Measurements from ENCODE around the gene BBS5.

The BBS5 gene

DNA sequence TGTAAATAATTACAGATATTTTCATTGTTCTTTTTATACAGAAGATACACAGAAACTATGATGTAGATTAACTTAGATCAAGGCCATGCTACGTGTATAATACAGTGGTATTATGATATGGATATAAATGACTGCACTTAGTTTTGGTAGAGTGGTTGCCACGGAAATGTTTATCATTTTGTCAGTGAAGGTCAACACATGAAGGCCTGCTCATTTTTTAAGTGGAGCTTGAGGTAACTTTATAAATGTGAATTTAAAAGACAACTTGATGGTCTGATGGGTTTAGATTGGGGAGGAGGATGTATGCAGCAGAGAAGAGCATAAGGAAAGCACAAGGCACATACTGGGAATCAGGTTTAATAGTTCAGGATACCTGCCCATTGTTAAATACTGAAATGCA is 14.4 kb upstream of the BBS5 start:
- DNase-seq (ENCODE audit: low read depth in 1 of 2, low spot score in 1 of 2) = no peak
- in situ Hi-C loops (cut with HindIII; ENCODE audit: low pct_unique_long_range_greater_than_20kb, low sequenced_read_pairs) = no loop called here
- TF ChIP-seq JUND (IDR thresholded peaks at IDR 0.05; ENCODE audit: low read depth) = no peak

DNA sequence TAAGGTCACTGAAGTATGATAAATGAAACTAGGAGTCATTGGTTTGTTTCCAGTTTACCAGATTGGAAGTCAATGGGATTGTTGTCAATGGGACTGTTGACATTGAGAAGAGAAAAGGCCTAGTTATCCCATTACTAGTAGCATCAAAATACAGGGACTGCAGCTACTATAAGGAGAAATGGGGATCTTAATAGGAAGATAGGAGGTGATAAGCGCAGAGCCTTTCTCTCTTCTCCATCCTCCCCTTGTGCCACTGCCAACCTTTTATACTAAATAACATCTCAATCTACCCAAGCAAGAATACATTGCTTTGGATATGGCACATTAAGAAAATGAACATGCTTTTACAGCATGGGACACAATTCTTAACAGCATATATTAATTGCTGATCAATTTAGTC is 10.5 kb upstream of the BBS5 start:
- in situ Hi-C loops (cut with HindIII; ENCODE audit: low pct_unique_long_range_greater_than_20kb, low sequenced_read_pairs) = no loop called here
- no peak for DNase-seq (ENCODE audit: low read depth in 1 of 2, low spot score in 1 of 2)
- no peak for TF ChIP-seq JUND (IDR thresholded peaks at IDR 0.05; ENCODE audit: low read depth)

GRCh38 chr2:169469952-169470572 is 9.2 kb upstream of the BBS5 start:
- TF ChIP-seq JUND (IDR thresholded peaks at IDR 0.05; ENCODE audit: low read depth) = no peak
- in situ Hi-C loops (cut with HindIII; ENCODE audit: low pct_unique_long_range_greater_than_20kb, low sequenced_read_pairs) = no loop called here

GRCh38 chr2:169472249-169472648 is 7.0 kb upstream of the BBS5 start:
- TF ChIP-seq JUND (IDR thresholded peaks at IDR 0.05; ENCODE audit: low read depth) = no peak
- in situ Hi-C loops (cut with HindIII; ENCODE audit: low pct_unique_long_range_greater_than_20kb, low sequenced_read_pairs) = no loop called here
- DNase-seq (ENCODE audit: low read depth in 1 of 2, low spot score in 1 of 2) = no peak

More at GRCh38 chr2:169469952-169470572, 9.2 kb upstream of the BBS5 start:
- no peak for DNase-seq (ENCODE audit: low read depth in 1 of 2, low spot score in 1 of 2)

GRCh38 chr2:169476459-169476858 is 2.8 kb upstream of the BBS5 start:
- in situ Hi-C loops (cut with HindIII; ENCODE audit: low pct_unique_long_range_greater_than_20kb, low sequenced_read_pairs) = no loop called here
- DNase-seq (ENCODE audit: low read depth in 1 of 2, low spot score in 1 of 2) = no peak
- TF ChIP-seq JUND (IDR thresholded peaks at IDR 0.05; ENCODE audit: low read depth) = no peak

DNA sequence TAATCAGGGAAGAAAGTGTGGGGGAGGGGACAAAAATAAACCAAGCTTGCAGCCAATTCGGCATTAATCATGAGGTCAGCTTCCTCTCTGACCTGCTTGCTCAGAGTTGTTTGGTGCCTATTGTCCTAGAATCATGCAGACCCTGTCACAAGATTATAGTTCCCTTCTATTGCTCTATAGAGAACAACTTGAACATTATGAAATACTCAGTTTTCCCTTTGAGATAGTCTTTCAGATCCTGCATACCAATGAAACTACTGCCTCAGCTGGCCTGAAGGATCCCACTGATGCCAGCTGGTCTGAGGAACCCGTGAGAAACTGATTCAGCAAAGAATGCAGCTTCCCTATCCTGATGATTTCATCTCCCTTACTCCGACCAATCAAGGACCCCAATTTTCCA is 955 bp upstream of the BBS5 start:
- no peak for DNase-seq (ENCODE audit: low read depth in 1 of 2, low spot score in 1 of 2)
- in situ Hi-C loops (cut with HindIII; ENCODE audit: low pct_unique_long_range_greater_than_20kb, low sequenced_read_pairs) = no loop called here
- no peak for TF ChIP-seq JUND (IDR thresholded peaks at IDR 0.05; ENCODE audit: low read depth)

DNA sequence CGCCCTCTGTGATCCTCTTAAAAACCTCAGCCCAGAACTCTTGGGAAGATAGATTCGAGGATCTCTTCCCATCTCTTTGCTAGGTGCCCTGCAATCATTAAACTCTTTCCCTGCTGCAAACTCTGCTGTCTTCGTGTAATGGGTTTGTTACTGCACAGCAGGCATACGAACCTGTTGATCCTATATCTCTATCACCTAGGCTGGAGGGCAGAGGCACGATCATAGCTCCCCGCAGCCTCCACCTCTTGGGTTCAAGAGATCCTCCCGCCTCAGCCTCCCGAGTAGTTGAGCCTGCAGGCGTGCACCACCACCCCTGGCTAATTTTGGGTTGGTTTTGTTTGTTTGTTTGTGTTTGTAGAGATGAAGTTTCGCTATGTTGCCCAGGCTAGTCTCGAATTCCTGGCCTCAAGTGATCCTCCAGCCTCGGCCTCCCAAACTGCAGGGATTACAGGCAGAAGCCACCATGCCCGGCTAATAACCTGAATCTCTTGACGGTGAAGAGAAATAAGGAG is 493 bp upstream of the BBS5 start:
- no peak for DNase-seq (ENCODE audit: low read depth in 1 of 2, low spot score in 1 of 2)
- in situ Hi-C loops (cut with HindIII; ENCODE audit: low pct_unique_long_range_greater_than_20kb, low sequenced_read_pairs) = no loop called here
- TF ChIP-seq JUND (IDR thresholded peaks at IDR 0.05; ENCODE audit: low read depth) = no peak

DNA sequence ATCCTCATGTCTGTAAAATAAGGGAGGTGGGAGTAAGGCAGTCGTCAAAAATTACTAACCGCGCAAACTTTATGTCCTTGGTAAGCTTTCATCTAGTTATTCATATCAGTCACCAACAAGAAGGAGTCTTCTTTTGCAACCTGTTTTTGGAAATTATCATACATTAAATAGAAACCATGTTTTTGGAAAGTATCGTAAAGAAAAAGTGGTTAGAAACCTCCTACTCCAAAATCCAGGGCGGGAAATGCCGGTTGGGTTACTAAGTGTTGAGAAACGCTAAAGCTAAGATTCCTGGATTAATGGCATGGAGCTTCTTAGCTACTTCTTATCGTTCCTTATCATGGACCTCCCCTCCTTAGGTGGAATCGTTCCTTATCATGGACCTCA is 778 bp downstream of the BBS5 start:
- in situ Hi-C loops (cut with HindIII; ENCODE audit: low pct_unique_long_range_greater_than_20kb, low sequenced_read_pairs) = no loop called here
- DNase-seq (ENCODE audit: low read depth in 1 of 2, low spot score in 1 of 2) = no peak
- TF ChIP-seq JUND (IDR thresholded peaks at IDR 0.05; ENCODE audit: low read depth) = no peak

GRCh38 chr2:169485650-169486138 is 6.4 kb downstream of the BBS5 start:
- no peak for DNase-seq (ENCODE audit: low read depth in 1 of 2, low spot score in 1 of 2)
- TF ChIP-seq JUND (IDR thresholded peaks at IDR 0.05; ENCODE audit: low read depth) = no peak
- in situ Hi-C loops (cut with HindIII; ENCODE audit: low pct_unique_long_range_greater_than_20kb, low sequenced_read_pairs) = no loop called here

DNA sequence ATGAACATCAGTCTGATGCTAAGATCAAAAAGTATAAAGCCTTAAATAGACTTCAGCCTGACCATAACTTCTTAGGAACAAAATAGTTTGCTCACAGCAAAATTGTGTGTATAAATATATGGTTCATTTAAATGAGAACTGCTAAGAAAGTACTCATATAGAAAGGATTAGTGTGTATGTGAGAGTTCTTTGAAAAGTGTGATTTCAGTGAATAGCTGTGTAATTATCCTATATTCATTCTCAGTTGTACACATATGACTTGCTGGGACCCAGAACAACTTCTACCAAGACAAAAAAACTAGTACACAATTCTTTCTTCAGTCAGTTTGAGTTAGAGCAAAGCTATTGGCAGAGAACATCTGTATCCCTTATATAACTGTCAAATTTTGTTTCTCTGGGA is 7.2 kb downstream of the BBS5 start:
- in situ Hi-C loops (cut with HindIII; ENCODE audit: low pct_unique_long_range_greater_than_20kb, low sequenced_read_pairs) = no loop called here
- DNase-seq (ENCODE audit: low read depth in 1 of 2, low spot score in 1 of 2) = no peak
- no peak for TF ChIP-seq JUND (IDR thresholded peaks at IDR 0.05; ENCODE audit: low read depth)

GRCh38 chr2:169490834-169491233 is 11.5 kb downstream of the BBS5 start:
- no peak for TF ChIP-seq JUND (IDR thresholded peaks at IDR 0.05; ENCODE audit: low read depth)
- no peak for DNase-seq (ENCODE audit: low read depth in 1 of 2, low spot score in 1 of 2)

DNA sequence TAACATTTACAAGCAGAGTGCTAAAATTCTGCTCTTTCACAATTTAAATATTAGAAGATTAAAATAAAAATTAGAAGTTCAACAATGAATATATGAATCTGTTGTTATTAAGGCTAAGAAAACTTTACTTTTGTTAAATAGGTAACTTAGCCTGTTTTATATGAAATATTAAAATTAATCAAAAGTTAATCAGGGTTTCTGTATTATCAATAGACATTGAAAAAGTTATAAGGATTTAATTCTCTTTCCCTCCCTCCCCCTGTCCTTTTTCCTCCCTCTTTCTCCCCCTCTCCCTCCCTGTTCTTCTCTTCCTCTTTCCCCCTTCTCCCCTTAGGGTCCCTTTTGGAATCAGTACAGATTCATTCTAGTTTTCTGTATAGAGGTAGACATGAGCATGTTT is 12.1 kb downstream of the BBS5 start:
- in situ Hi-C loops (cut with HindIII; ENCODE audit: low pct_unique_long_range_greater_than_20kb, low sequenced_read_pairs) = no loop called here
- no peak for TF ChIP-seq JUND (IDR thresholded peaks at IDR 0.05; ENCODE audit: low read depth)
- DNase-seq (ENCODE audit: low read depth in 1 of 2, low spot score in 1 of 2) = no peak

More at GRCh38 chr2:169490834-169491233, 11.5 kb downstream of the BBS5 start:
- in situ Hi-C loops (cut with HindIII; ENCODE audit: low pct_unique_long_range_greater_than_20kb, low sequenced_read_pairs) = no loop called here

DNA sequence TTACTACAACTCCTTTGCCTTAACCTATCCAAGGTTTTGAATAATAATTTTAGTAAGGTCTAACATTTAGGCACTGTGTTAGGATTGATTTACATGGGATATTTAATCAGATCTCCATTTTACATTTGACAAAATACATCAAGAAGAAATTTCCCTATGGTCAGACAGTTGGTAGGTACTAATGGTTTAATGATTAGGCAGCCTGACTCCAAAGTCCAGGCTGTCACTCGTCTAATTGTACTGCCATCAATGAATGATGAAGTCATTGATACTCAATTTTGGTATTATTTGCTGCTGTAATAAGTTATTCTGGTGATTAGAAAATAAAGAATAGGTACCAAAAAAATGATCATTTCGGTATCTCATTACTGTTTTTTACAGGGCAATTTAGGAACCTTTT is 14.1 kb downstream of the BBS5 start:
- TF ChIP-seq JUND (IDR thresholded peaks at IDR 0.05; ENCODE audit: low read depth) = no peak
- in situ Hi-C loops (cut with HindIII; ENCODE audit: low pct_unique_long_range_greater_than_20kb, low sequenced_read_pairs) = no loop called here
- no peak for DNase-seq (ENCODE audit: low read depth in 1 of 2, low spot score in 1 of 2)
